ENCODE results near the gene ATP9A. TPM values are rescaled to one million over a fixed set of nuclear protein-coding genes. Genes with fewer than 3 reads are reported as not detected.

ATP9A gene
- polyA plus RNA-seq, 1 donor (not counting 4 experiments of a cell fraction or from before 2014, with no cell fraction given), result 5.8 TPM

DNA sequence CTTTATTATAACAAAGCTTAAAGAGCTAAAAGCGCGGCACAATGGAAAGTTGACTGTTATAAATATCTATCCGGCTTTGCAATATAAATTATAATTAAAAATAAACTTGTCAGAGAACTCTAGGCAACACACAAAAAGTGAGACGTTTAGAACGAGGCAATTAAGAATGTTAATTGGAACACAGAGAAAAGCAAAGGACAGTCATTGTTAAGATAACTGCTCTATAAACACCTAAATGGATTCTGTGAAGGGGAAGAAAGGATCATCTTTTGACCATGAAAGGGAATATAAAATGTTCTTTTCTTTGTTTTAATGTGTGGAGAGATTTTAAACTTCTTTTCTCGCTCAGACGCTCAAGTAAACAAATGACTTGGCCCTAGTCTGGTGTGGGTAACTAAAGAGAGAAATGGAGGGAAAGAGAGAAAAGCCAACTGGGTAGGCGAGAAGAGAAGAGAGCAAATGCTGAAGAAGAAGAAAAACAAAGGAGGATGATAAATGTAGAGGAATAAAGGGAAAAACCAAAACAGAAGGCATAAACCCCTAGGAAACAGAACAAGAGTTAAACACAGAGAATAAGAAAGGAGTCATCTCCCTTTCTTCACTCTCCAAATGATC, 43.4 kb upstream of the ATP9A start:
- no peaks in the 10 kb centered on the region for H3K27me3 ChIP-seq (ENCODE audit: control insufficient read depth, extremely low read depth, insufficient read depth, low read length)
- H2AFZ ChIP-seq (ENCODE audit: control insufficient read depth, low read length), result no peak overlapping the region
- no peaks in the 10 kb centered on the region for H3K9me3 ChIP-seq (ENCODE audit: control insufficient read depth, low read depth, low read length)
- H3K9me1 ChIP-seq (ENCODE audit: control insufficient read depth, extremely low read depth, insufficient read depth, low read length), result no peaks in the 10 kb centered on the region
- no peak for TF ChIP-seq CTCF (optimal IDR thresholded peaks at IDR 0.05 in 1 of 3, IDR thresholded peaks at IDR 0.05 in 1 of 3, conservative IDR thresholded peaks at IDR 0.05 in 1 of 3; ENCODE audit: extremely low read depth in 1 of 3, insufficient read depth in 2 of 3, low read length in 3 of 3)
- TF ChIP-seq EZH2 (IDR thresholded peaks at IDR 0.05; ENCODE audit: low read length), result no peak
- no peak for DNase-seq (ENCODE audit: low read depth, low spot score)
- no peaks in the 10 kb centered on the region for H3K79me2 ChIP-seq (ENCODE audit: control insufficient read depth, insufficient read depth, low read length)
- H3K27ac ChIP-seq (ENCODE audit: control insufficient read depth, insufficient read depth, low read length), result no peak overlapping the region
- no peaks in the 10 kb centered on the region for H3K4me1 ChIP-seq (ENCODE audit: control insufficient read depth, extremely low read depth, insufficient read depth, low read length)
- H4K20me1 ChIP-seq (ENCODE audit: control insufficient read depth, extremely low read depth, insufficient read depth, low read length), result no peaks in the 10 kb centered on the region
- no peak overlapping the region for H3K4me2 ChIP-seq (ENCODE audit: control insufficient read depth, extremely low read depth, insufficient read depth, low read depth, low read length)
- H3K9ac ChIP-seq (ENCODE audit: control insufficient read depth, extremely low read depth, insufficient read depth, low read length), result no peak overlapping the region
- dilution Hi-C loops (cut with MboI; ENCODE audit: extremely low pct_ligation_motif_present, low sequenced_read_pairs), result no loop called here
- no peak for FAIRE-seq
- no peak overlapping the region for H3K4me3 ChIP-seq (ENCODE audit: control insufficient read depth in 2 of 3, extremely low read depth in 1 of 3, insufficient read depth in 2 of 3, low read depth in 1 of 3, low read length in 3 of 3)
- no peaks in the 10 kb centered on the region for H3K36me3 ChIP-seq (ENCODE audit: control insufficient read depth in 2 of 2, extremely low read depth in 1 of 2, insufficient read depth in 2 of 2, low read length in 2 of 2)

DNA sequence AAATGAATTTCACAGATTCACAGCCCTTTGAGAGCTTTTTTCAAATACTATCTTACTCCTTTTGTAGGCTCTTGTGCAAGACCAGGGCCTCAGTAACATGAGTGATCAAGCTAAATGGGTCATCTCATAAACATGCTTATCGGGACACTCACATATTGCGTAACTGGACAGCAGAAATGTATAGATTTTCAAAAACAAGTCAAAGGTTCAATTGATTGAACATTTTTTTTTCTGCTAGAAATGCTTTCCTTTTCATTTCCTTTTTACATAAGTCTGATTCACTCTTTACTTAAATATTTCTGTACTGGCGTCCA, 42.8 kb upstream of the ATP9A start:
- Histone ChIP-seq H3K4me2 (ENCODE audit: control insufficient read depth, extremely low read depth, insufficient read depth, low read depth, low read length) (no peak overlapping the region), H3K4me3 (ENCODE audit: control insufficient read depth in 2 of 3, extremely low read depth in 1 of 3, insufficient read depth in 2 of 3, low read depth in 1 of 3, low read length in 3 of 3) (no peak overlapping the region), H3K9me1 (ENCODE audit: control insufficient read depth, extremely low read depth, insufficient read depth, low read length) (no peaks in the 10 kb centered on the region), H3K36me3 (ENCODE audit: control insufficient read depth in 2 of 2, extremely low read depth in 1 of 2, insufficient read depth in 2 of 2, low read length in 2 of 2) (no peaks in the 10 kb centered on the region), H3K9me3 (ENCODE audit: control insufficient read depth, low read depth, low read length) (no peaks in the 10 kb centered on the region), H4K20me1 (ENCODE audit: control insufficient read depth, extremely low read depth, insufficient read depth, low read length) (no peaks in the 10 kb centered on the region), H3K27me3 (ENCODE audit: control insufficient read depth, extremely low read depth, insufficient read depth, low read length) (no peaks in the 10 kb centered on the region), H3K27ac (ENCODE audit: control insufficient read depth, insufficient read depth, low read length) (no peak overlapping the region), H2AFZ (ENCODE audit: control insufficient read depth, low read length) (no peak overlapping the region), H3K9ac (ENCODE audit: control insufficient read depth, extremely low read depth, insufficient read depth, low read length) (no peak overlapping the region), H3K4me1 (ENCODE audit: control insufficient read depth, extremely low read depth, insufficient read depth, low read length) (no peaks in the 10 kb centered on the region), H3K79me2 (ENCODE audit: control insufficient read depth, insufficient read depth, low read length) (no peaks in the 10 kb centered on the region)
- TF ChIP-seq EZH2 (IDR thresholded peaks at IDR 0.05; ENCODE audit: low read length) (no peak), CTCF (optimal IDR thresholded peaks at IDR 0.05 in 1 of 3, IDR thresholded peaks at IDR 0.05 in 1 of 3, conservative IDR thresholded peaks at IDR 0.05 in 1 of 3; ENCODE audit: extremely low read depth in 1 of 3, insufficient read depth in 2 of 3, low read length in 3 of 3) (no peak)
- dilution Hi-C loops (cut with MboI; ENCODE audit: extremely low pct_ligation_motif_present, low sequenced_read_pairs), result no loop called here
- DNase-seq (ENCODE audit: low read depth, low spot score), result no peak
- no peak for FAIRE-seq
